GM18951 (cell line): ENCODE measurements around the gene CNKSR2.
A peak's percentile ranks its signal among the peaks of the same experiment; 100 is the strongest.

Source experiments
- POLR2A ChIP-seq: IDR thresholded peaks from 4 replicates; pipeline ENCODE4 v1.6.1; 2011; ENCODE audit warnings: mild to moderate bottlenecking; ENCODE audit not compliant: insufficient read length, insufficient read depth; ENCODE audit errors: extremely low read depth
- in situ Hi-C: fragments of 300-500 bp; cut with MboI; formaldehyde crosslinking; loops from one replicate; pipeline ENCODE4 v1.12.0; 2022; ENCODE audit warnings: low sequenced_read_pairs, mixed read lengths, inconsistent platforms; ENCODE audit not compliant: unreplicated experiment

CNKSR2 gene

GRCh38 chrX:21374163-21374993, at the start of gene CNKSR2:
CNKSR2 (plus strand) TSS chrX:21374418; CDS start chrX:21374898, 480 bp downstream.
- in situ Hi-C loops, result no loop called here
- TF ChIP-seq POLR2A, result peak; percentile 60

GRCh38 chrX:21354725-21355124, 19.5 kb upstream of the CNKSR2 start:
- in situ Hi-C loops, result no loop called here
- no peak for TF ChIP-seq POLR2A

GRCh38 chrX:21355831-21356230, 18.4 kb upstream of the CNKSR2 start:
- no peak for TF ChIP-seq POLR2A
- in situ Hi-C loops, result no loop called here

GRCh38 chrX:21369613-21370012, 4.6 kb upstream of the CNKSR2 start:
- in situ Hi-C loops, result no loop called here
- no peak for TF ChIP-seq POLR2A

- TF ChIP-seq POLR2A, result no peak
- in situ Hi-C loops, result no loop called here
Observed at GRCh38 chrX:21373001-21373400, 1.2 kb upstream of the CNKSR2 start.

- TF ChIP-seq POLR2A, result no peak
- in situ Hi-C loops, result no loop called here
Observed at GRCh38 chrX:21373637-21374162, 518 bp upstream of the CNKSR2 start.

- in situ Hi-C loops, result no loop called here
Observed at GRCh38 chrX:21374994-21375707, 933 bp downstream of the CNKSR2 start.

GRCh38 chrX:21375708-21376009, 1.4 kb downstream of the CNKSR2 start:
- no peak for TF ChIP-seq POLR2A
- in situ Hi-C loops, result no loop called here

More at GRCh38 chrX:21374994-21375707, 933 bp downstream of the CNKSR2 start:
- TF ChIP-seq POLR2A, result no peak

GRCh38 chrX:21376636-21377035, 2.4 kb downstream of the CNKSR2 start:
- in situ Hi-C loops, result no loop called here

GRCh38 chrX:21379991-21380390, 5.8 kb downstream of the CNKSR2 start:
- TF ChIP-seq POLR2A, result no peak
- in situ Hi-C loops, result no loop called here

More at GRCh38 chrX:21376636-21377035, 2.4 kb downstream of the CNKSR2 start:
- no peak for TF ChIP-seq POLR2A

GRCh38 chrX:21382715-21383114, 8.5 kb downstream of the CNKSR2 start:
- no peak for TF ChIP-seq POLR2A
- in situ Hi-C loops, result no loop called here

GRCh38 chrX:21383546-21383945, 9.3 kb downstream of the CNKSR2 start:
- TF ChIP-seq POLR2A, result no peak
- in situ Hi-C loops, result no loop called here

GRCh38 chrX:21384178-21384577, 10.0 kb downstream of the CNKSR2 start:
- in situ Hi-C loops, result no loop called here

GRCh38 chrX:21394792-21395191, 20.6 kb downstream of the CNKSR2 start:
- no peak for TF ChIP-seq POLR2A
- in situ Hi-C loops, result no loop called here

More at GRCh38 chrX:21384178-21384577, 10.0 kb downstream of the CNKSR2 start:
- TF ChIP-seq POLR2A, result no peak
